Stimulated activated CD8-positive, alpha-beta memory T cell treated with anti-CD3 and anti-CD28 coated beads, Interleukin-15, amount 100 ng/mL, for 4 hours (primary cell): Measurements from ENCODE around the gene ZNF333.
"Not testable (repeated sequence)": the region's sequence is repeated elsewhere in the genome, so short reads cannot be mapped to it uniquely, and the experiment has no call there.

ENCODE experiments used
- DNase-seq, 2 donors: peaks; one replicate each; pipeline ENCODE4 v3.0.0-alpha.2; 2020; ENCODE audit warnings: low read depth in 2 of 2

The ZNF333 gene

GRCh38 chr19:14699641-14700040, 9.8 kb downstream of the ZNF333 start:
- DNase-seq = no peak

DNA sequence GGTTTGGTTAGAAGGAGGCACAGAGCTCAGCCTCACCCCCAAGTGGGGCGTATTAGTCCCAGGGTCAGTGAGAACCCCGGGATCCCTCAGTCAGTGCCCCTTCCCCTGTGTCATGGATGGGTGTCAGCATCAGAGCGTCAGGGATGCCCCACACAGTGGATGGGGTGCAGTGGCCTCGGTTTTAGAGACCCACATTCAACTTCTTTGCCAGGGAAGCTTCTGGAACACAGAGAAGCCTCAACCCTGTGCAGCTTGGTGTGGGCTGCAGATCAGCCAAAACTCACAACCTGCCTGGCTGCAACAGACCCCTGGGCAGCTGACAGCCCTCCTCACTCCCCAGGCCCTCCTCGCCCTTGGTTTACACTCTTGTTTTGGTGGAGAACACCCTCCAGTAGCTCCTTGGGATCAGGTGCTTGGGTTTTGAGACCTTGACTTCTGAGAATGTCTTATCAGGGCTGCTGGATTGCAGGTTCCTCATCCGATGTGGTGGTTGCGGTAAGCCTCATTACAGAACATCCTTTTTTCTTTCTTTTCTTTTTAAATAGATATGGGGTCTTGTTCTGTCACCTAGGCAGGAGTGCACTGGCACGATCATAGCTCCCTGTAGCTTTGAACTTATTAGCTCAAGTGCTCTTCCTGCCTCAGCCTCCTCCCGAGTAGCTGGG, 11.0 kb downstream of the ZNF333 start:
- no peak for DNase-seq

GRCh38 chr19:14703833-14704232, 14.0 kb downstream of the ZNF333 start:
- DNase-seq = no peak

DNA sequence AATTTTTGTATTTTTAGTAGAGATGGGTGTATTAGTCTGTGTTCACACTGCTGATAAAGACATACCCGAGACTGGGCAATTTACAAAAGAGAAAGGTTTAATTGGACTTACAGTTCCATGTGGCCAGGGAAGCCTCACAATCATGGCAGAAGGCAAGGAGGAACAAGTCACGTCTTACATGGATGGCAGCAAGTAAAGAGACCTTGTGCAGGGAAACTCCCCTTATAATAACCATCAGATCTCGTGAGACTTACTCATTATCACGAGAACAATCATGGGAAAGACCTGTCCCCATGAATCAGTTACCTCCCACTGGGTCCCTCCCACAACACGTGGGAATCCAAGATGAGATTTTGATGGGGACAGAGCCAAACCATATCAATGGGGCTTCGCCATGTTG, 14.6 kb downstream of the ZNF333 start:
- no peak for DNase-seq

DNA sequence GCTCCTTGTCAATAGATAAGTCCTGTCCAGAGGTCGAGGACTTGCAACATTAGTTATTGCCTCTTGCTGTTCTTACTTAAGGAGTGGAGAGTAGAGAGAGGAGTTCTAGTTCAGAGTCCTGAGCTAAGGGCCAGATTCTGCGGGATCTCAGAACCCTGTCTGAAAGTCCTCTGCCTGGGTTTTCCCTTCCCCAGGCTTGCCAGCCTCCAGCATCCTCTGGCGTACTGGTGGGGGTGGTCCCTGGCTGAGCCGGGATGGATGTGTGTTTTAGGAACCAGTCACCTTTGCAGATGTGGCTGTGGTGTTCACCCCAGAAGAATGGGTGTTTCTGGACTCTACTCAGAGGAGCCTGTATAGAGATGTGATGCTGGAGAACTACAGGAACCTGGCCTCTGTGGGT, 26.0 kb downstream of the ZNF333 start:
- DNase-seq = no peak

GRCh38 chr19:14718522-14719116, 28.8 kb downstream of the ZNF333 start:
- DNase-seq = no peak

DNA sequence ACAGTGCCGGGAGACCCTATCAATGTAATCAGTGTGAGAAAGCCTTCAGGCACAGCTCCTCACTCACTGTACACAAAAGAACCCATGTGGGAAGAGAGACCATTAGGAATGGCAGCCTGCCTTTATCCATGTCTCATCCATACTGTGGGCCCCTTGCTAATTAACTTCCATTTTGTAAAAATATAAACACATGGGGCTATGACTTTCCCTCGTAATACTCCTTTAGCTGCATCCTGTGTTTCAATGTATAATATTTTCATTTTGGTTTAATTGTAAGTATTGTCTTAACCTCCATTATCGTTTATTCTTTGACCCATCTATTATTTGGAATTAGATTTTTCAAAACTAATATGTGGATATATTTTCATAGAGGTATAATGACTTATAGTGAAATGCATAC, 29.3 kb downstream of the ZNF333 start:
- no peak for DNase-seq

GRCh38 chr19:14722127-14722526, 32.3 kb downstream of the ZNF333 start:
- no peak for DNase-seq

DNA sequence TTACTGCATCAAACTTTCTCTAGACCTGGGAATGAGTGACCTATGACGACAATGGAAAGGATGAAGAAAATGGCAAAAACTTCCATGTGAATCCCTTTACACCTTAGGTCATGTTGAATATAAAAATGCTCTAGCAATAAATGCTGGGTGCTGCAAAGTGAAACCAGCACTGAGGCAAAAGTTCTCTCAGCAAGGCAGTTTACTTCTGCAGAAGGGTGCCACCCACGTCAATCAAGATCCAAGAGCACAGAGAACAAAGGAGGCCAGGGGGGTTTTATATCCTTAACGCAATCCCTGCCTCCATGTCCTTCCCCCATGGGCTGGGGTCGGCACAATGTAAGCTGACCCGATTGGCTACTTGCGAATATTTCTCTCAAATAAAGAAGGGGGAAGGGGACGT, 38.7 kb downstream of the ZNF333 start:
- no peak for DNase-seq

DNA sequence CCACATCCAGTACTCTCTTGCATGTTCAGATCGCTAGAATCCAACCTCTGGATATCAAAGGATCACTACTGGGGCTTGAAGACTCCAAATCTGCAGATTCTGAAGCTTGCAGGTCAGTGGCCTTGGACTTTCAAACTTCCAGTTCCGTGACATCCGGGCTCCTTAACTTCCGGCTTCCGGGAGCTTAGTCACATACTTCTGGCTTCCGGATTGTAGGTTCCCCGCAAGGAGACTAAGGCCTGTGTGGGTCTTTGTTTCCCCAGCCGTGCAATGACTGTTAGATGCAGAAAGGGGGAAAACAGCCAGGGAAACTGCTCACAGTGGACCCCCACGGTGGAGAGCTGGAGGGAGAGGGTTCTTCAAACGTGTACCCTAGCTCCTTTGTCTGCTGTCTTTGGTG, 41.4 kb downstream of the ZNF333 start:
- no peak for DNase-seq

DNA sequence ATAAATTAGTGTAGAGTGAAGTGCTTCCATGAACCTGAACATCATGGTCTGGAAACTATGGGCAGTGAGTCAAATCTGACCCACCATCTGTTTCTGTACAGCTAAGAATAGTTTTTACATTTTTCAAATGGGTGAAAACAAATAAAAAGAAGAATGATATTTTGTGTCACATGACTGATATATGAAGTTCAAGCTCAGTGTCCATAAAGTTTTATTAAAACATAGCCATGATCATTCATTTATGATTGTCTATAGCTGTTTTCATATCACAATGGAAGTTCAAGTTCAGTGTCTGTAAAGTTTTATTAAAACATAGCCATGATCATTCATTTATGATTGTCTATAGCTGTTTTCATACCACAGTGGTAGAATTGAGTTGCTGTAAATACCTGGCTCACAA, 42.7 kb downstream of the ZNF333 start:
- DNase-seq = no peak

GRCh38 chr19:14733574-14733973, 43.7 kb downstream of the ZNF333 start:
- DNase-seq = no peak

GRCh38 chr19:14735915-14736314, 46.1 kb downstream of the ZNF333 start:
- no peak for DNase-seq

GRCh38 chr19:14746886-14747285, 57.0 kb downstream of the ZNF333 start:
- no peak for DNase-seq

DNA sequence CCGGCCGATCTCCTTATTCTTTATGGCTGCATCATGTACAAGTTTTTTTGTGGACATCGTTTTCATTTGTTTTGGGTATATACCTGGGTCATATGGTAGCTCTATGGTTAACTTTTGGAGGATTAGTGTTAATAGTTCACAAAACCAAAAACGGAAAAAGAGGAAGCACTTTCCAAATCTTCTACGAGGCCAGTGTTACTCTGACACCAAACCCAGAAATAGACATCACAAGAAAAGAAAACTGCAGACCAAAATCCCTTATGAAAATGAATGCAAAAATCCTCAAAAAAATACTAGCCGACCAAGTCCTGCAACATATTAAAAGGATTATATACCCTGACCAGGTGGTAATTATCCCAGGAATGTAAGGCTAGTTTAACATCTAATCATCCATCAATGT, 58.8 kb downstream of the ZNF333 start:
- DNase-seq = no peak

GRCh38 chr19:14758816-14759215, 69.0 kb downstream of the ZNF333 start:
- DNase-seq = no peak

DNA sequence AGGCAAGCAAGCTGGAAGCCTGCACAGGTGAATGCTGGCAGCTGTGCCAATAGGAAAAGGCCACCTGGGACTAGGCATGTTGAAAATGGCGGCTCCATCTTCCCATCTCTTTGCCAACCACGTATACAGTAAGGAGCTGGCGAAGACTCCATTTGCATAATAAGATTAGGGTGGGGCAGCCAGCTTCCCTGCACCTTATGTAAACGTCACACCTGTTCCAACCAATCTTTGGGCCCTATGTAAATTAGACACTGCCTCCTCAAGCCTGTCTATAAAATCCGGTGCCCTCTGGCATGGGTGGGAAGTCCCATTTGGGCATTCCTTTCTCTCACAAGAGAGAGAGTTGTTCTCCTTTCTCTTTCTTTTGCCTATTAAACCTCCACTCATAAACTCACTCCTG, 71.8 kb downstream of the ZNF333 start:
- DNase-seq = no peak

- no peak for DNase-seq
Observed at GRCh38 chr19:14762111-14762510, 72.3 kb downstream of the ZNF333 start.

DNA sequence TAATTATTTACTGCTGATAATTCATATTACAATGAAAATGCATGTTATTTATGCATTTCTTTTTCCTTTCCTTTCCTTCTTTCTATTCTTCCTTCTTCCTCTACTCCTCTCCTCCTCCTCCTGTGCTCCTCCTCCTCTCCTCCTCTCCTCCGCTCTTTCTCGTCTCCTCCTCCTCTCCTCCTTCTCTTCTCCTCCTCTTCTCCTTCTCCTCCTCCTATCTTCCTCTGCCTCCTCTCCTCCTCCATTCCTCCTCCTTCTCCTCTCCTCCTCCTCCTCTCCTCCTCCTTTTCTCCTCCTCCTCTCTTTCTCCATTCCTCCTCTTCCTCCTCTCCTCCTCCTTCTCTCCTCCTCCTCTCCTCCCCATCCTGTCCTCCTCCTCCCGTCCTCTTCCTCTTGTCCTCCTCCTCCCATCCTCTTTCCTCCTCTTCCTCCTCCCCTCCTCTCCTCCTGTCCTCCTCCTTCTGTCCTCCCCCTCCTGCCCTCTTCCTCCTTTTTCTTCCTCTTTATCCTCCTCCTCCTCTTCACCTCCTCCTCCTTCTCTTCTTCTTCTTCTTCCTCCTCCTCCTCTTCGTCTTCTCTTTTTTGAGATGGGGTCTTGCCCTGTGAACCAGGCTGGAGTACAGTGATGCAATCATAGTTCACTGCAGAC, 73.8 kb downstream of the ZNF333 start:
- no peak for DNase-seq

- no peak for DNase-seq
Observed at GRCh38 chr19:14764401-14764800, 74.6 kb downstream of the ZNF333 start.

DNA sequence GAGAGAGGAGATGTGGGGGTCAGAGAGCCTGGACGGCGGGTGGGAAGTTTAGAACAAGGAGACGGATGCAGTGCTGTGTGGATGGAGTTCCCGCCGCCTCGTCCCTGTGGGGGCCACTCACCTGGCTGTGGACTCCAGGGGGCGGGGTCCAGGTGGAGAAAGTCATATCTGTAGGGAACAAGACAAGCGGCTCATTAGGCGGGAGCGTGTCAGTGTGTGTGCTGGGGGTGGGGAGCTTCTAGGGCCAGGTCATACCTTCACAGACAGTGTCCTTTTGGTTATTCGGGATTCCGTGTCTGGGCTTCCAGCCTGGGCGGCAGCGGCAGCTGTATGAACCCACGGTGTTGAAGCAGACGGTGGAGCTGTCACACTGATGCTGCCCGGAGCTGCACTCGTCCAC, 75.6 kb downstream of the ZNF333 start:
- not testable (repeated sequence) for DNase-seq

GRCh38 chr19:14765841-14766240, 76.0 kb downstream of the ZNF333 start:
- DNase-seq = not testable (repeated sequence)

- DNase-seq = no peak
Observed at GRCh38 chr19:14767466-14767971, 77.7 kb downstream of the ZNF333 start.
